ENCODE data around the gene DIRAS1. TPM values are rescaled to one million over a fixed set of nuclear protein-coding genes. Genes with fewer than 3 reads are reported as not detected.

Gene DIRAS1
- total and polyA plus RNA-seq, 4 donors, result 0.01 to 0.09 (median 0.08) TPM; not detected in 1

DNA sequence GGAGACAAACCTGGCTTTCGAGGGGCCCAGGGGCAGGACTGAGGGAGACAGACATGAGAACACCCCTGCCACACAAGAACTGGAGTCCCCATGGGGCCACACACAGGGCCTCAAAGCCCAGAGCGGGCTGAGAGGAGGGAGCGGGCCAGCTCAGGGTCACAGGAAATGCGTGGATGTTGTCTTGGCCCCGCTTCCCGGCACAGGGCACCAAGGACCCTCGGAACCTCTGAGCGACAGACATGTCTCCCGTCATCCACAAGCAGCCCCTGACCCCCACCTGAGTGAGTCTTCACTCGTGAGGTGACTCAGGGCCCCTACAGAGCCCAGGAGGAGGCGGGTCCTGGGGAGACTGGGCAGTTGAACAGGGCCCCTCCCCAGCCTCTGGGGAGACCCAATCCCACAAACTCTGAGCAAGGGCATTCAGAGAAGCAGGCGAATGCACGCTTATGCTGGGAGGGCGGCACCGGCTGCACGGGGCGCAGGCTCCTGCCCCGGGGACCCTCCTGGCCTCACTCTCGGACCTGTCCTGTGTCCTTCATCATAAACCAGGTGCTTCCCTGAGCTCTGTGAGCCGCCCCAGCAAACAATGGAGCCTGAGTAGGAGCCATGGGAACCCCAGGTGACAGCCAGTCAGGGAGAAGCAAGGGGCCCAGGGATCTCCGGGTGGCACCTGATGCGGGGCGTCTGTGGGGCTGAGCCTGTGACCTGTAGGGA lies 41.8 kb upstream of the DIRAS1 start:
- Histone ChIP-seq H3K36me3 (ENCODE audit: control insufficient read depth in 4 of 4, insufficient read depth in 3 of 4, low read depth in 1 of 4, low read length in 3 of 4) (peaks cover 3 to 63% (median 11%) of the 10 kb centered on the region in 4 donors), H3K4me3 (ENCODE audit: low read depth in 1 of 3, low read length in 3 of 3) (no peak overlapping the region), H3K9me3 (ENCODE audit: control insufficient read depth in 4 of 4, low read length in 3 of 4) (no peaks in the 10 kb centered on the region), H3K27ac (ENCODE audit: low read depth in 1 of 2, low read length in 2 of 2) (no peak overlapping the region), H3K27me3 (ENCODE audit: control insufficient read depth in 4 of 4, insufficient read depth in 4 of 4, low read length in 3 of 4) (no peaks in the 10 kb centered on the region), H3K4me1 (ENCODE audit: control insufficient read depth in 4 of 4, insufficient read depth in 4 of 4, low read length in 3 of 4) (no peaks in the 10 kb centered on the region), H3K9ac (ENCODE audit: low read depth in 1 of 2, low read length in 2 of 2) (no peak overlapping the region)
- WGBS, result 95% methylated on average over 23 of the region's 23 CpGs
- TF ChIP-seq, protein P1, sequence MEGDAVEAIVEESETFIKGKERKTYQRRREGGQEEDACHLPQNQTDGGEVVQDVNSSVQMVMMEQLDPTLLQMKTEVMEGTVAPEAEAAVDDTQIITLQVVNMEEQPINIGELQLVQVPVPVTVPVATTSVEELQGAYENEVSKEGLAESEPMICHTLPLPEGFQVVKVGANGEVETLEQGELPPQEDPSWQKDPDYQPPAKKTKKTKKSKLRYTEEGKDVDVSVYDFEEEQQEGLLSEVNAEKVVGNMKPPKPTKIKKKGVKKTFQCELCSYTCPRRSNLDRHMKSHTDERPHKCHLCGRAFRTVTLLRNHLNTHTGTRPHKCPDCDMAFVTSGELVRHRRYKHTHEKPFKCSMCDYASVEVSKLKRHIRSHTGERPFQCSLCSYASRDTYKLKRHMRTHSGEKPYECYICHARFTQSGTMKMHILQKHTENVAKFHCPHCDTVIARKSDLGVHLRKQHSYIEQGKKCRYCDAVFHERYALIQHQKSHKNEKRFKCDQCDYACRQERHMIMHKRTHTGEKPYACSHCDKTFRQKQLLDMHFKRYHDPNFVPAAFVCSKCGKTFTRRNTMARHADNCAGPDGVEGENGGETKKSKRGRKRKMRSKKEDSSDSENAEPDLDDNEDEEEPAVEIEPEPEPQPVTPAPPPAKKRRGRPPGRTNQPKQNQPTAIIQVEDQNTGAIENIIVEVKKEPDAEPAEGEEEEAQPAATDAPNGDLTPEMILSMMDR (IDR thresholded peaks at IDR 0.05; ENCODE audit: low read depth, low read length, missing input control), result no peak
- TF ChIP-seq, protein P2, sequence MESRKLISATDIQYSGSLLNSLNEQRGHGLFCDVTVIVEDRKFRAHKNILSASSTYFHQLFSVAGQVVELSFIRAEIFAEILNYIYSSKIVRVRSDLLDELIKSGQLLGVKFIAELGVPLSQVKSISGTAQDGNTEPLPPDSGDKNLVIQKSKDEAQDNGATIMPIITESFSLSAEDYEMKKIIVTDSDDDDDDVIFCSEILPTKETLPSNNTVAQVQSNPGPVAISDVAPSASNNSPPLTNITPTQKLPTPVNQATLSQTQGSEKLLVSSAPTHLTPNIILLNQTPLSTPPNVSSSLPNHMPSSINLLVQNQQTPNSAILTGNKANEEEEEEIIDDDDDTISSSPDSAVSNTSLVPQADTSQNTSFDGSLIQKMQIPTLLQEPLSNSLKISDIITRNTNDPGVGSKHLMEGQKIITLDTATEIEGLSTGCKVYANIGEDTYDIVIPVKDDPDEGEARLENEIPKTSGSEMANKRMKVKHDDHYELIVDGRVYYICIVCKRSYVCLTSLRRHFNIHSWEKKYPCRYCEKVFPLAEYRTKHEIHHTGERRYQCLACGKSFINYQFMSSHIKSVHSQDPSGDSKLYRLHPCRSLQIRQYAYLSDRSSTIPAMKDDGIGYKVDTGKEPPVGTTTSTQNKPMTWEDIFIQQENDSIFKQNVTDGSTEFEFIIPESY (IDR thresholded peaks at IDR 0.05), result no peak
- no peak for TF ChIP-seq YY1 (IDR thresholded peaks at IDR 0.05)
- no peak for TF ChIP-seq SP1 (IDR thresholded peaks at IDR 0.05)
- no peak for TF ChIP-seq GABPA (IDR thresholded peaks at IDR 0.05 in 1 of 2, conservative IDR thresholded peaks at IDR 0.05 in 1 of 2)
- TF ChIP-seq HNF4A (conservative IDR thresholded peaks at IDR 0.05), result no peak
- no peak for TF ChIP-seq TAF1 (conservative IDR thresholded peaks at IDR 0.05)
- no peak for TF ChIP-seq EGR1 (IDR thresholded peaks at IDR 0.05; ENCODE audit: low read depth in 2 of 2)
- no peak for TF ChIP-seq JUND (IDR thresholded peaks at IDR 0.05)
- no peak for TF ChIP-seq MAX (IDR thresholded peaks at IDR 0.05)
- TF ChIP-seq, protein P3, sequence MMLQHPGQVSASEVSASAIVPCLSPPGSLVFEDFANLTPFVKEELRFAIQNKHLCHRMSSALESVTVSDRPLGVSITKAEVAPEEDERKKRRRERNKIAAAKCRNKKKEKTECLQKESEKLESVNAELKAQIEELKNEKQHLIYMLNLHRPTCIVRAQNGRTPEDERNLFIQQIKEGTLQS (IDR thresholded peaks at IDR 0.05), result no peak
- no peak for TF ChIP-seq NR2F2 (IDR thresholded peaks at IDR 0.05)
- no peak for TF ChIP-seq FOXA2 (IDR thresholded peaks at IDR 0.05)
- TF ChIP-seq REST (IDR thresholded peaks at IDR 0.05), result no peak
- no peak for DNase-seq (ENCODE audit: low spot score)

All from liver (tissue), 9 donors.